CD4-positive, alpha-beta T cell (primary cell): ENCODE data around the gene NSUN3. TPM values are rescaled to one million over a fixed set of nuclear protein-coding genes. Genes with fewer than 3 reads are reported as not detected.

Experiments used
- ATAC-seq: fragments of 200-7000 bp; cut with Tn5 transposase; one replicate; pipeline ENCODE4 v1.10.0; 2022; ENCODE audit warnings: mild to moderate bottlenecking; ENCODE audit not compliant: poor library complexity
- CTCF ChIA-PET: fragments of 350-600 bp; sonication (Branson Sonifier 250); formaldehyde crosslinking; loops from one replicate; lab custom pipeline; 2021; ENCODE audit warnings: antibody characterized with exemption, inconsistent platforms; lab: Charles Lee
- POLR2A ChIA-PET: fragments of 350-600 bp; sonication (Branson Sonifier 250); formaldehyde crosslinking; loops from one replicate; lab custom pipeline; 2021; ENCODE audit warnings: antibody characterized with exemption, inconsistent platforms; lab: Charles Lee
- DNase-seq, 14 experiments: peaks; one replicate each; pipeline ENCODE4 v3.0.0-alpha.2; 2013 to 2020; ENCODE audit warnings: mixed read lengths in 2 of 14
- H3K27ac ChIP-seq, 2 donors: one replicate each; pipeline versions ENCODE4 v1.5.1 to v1.7.0; 2013; ENCODE audit warnings: low read length in 2 of 2, low read depth in 1 of 2, mild to moderate bottlenecking in 1 of 2
- H3K27me3 ChIP-seq, 2 experiments: 1 replicate in 1 of 2; 2 replicates in 1 of 2; pipeline versions ENCODE4 v1.6.1 to v1.7.0; 2013; ENCODE audit warnings: low read length in 2 of 2, control low read depth in 1 of 2, mild to moderate bottlenecking in 1 of 2, moderate library complexity in 1 of 2; ENCODE audit not compliant: insufficient read depth in 2 of 2, control insufficient read depth in 1 of 2
- H3K36me3 ChIP-seq: one replicate; pipeline ENCODE4 v1.6.1; 2013; ENCODE audit warnings: low read length, control low read depth; ENCODE audit not compliant: insufficient read depth
- H3K4me1 ChIP-seq: one replicate; pipeline ENCODE4 v1.6.1; 2013; ENCODE audit warnings: low read length, control low read depth; ENCODE audit not compliant: insufficient read depth
- H3K4me3 ChIP-seq: one replicate; pipeline ENCODE4 v1.5.1; 2013; ENCODE audit warnings: mild to moderate bottlenecking, low read length, moderate library complexity
- H3K9me3 ChIP-seq, 2 experiments: 1 replicate in 1 of 2; 2 replicates in 1 of 2; pipeline versions ENCODE4 v1.6.1 to v1.7.0; 2013; ENCODE audit warnings: low read length in 2 of 2, mild to moderate bottlenecking in 2 of 2, control low read depth in 1 of 2, moderate library complexity in 1 of 2; ENCODE audit not compliant: control insufficient read depth in 1 of 2, insufficient read depth in 1 of 2
- H3K27ac Mint-ChIP-seq: one replicate; pipeline ENCODE4 v1.8.0; 2020; ENCODE audit warnings: mixed read lengths
- H3K27me3 Mint-ChIP-seq: one replicate; pipeline ENCODE4 v1.8.0; 2021; ENCODE audit warnings: mixed read lengths
- H3K36me3 Mint-ChIP-seq: one replicate; pipeline ENCODE4 v1.8.0; 2021; ENCODE audit warnings: low read depth, mixed read lengths
- H3K4me1 Mint-ChIP-seq: one replicate; pipeline ENCODE4 v1.8.0; 2021; ENCODE audit warnings: low read depth, mixed read lengths
- H3K4me3 Mint-ChIP-seq: one replicate; pipeline ENCODE4 v1.8.0; 2020; ENCODE audit warnings: mild to moderate bottlenecking, mixed read lengths
- H3K9me3 Mint-ChIP-seq: one replicate; pipeline ENCODE4 v1.8.0; 2020; ENCODE audit warnings: mixed read lengths
- CTCF ChIP-seq: fragments of 200-600 bp; IDR thresholded peaks from one replicate; pipeline ENCODE4 v1.8.0; 2022; ENCODE audit warnings: antibody characterized with exemption, mild to moderate bottlenecking
- intact Hi-C, 2 experiments: fragments of 100-400 bp; cut with DNase I in 1 of 2; cut with micrococcal nuclease in 1 of 2; formaldehyde crosslinking; loops; one replicate each; pipeline versions ENCODE4 v1.15.1 to v1.9.0; 2023 to 2025; cut with DNase I, micrococcal nuclease
- total RNA-seq, 174 experiments: library from RNA in 2 of 174; stranded (reverse) in 2 of 174; gene quantifications; one replicate each; pipeline ENCODE4 v1.2.3 and lab custom pipeline; 2021 to 2026

NSUN3 gene
- total RNA-seq, 2 experiments from 2014 or later: 12.4 to 13.4 TPM

- TF ChIP-seq CTCF: no peak
- H3K4me1 ChIP-seq: no peaks in the 10 kb centered on the region
- no peaks in the 10 kb centered on the region for H3K27me3 ChIP-seq
- H3K27ac ChIP-seq: no peak overlapping the region
- H3K9me3 Mint-ChIP-seq: no peaks in the 10 kb centered on the region
- H3K4me1 Mint-ChIP-seq: peaks cover 10% of the 10 kb centered on the region
- no peaks in the 10 kb centered on the region for H3K9me3 ChIP-seq
- CTCF ChIA-PET: no interaction called here
- no peak overlapping the region for H3K27ac Mint-ChIP-seq
- peaks cover 46% of the 10 kb centered on the region for H3K36me3 Mint-ChIP-seq
- H3K36me3 ChIP-seq: peaks cover 18% of the 10 kb centered on the region
- no peak overlapping the region for H3K4me3 Mint-ChIP-seq
- ATAC-seq: no peak
- H3K27me3 Mint-ChIP-seq: no peaks in the 10 kb centered on the region
- POLR2A ChIA-PET: interaction anchor here (0.6 kb wide), 1 partner anchor 12 kb away, joined by 5 read pairs; no protein-coding TSS in a partner anchor
- DNase-seq: no peak
- intact Hi-C loops: no loop called here
- no peak overlapping the region for H3K4me3 ChIP-seq
These were observed 51.8 kb downstream of the NSUN3 start for GRCh38 chr3:94114666-94115065.

DNA sequence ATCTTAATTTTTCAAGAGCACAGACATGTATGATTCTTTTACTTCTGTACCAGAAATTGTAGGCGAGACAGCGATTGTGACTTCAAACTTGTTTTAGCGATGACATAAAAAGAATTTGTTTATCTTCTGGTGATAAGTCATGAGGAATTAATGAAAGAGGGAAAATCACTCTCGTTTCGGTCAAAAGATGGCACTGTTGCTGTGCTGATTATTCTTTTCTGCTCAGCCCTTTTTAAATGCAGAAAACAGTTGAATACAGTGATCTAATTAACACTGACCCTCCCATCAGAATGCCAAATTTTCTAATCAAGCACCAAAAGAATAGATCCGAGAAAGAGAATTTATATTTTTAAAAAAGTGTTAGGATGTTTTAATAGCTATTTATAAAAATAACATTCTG, 52.6 kb downstream of the NSUN3 start:
- peaks cover 18% of the 10 kb centered on the region for H3K36me3 ChIP-seq
- Mint-ChIP-seq H3K4me1 (peaks cover 10% of the 10 kb centered on the region), H3K36me3 (peaks cover 38% of the 10 kb centered on the region), H3K9me3 (no peaks in the 10 kb centered on the region), H3K27ac (no peak overlapping the region), H3K4me3 (no peak overlapping the region), H3K27me3 (no peaks in the 10 kb centered on the region)
- H3K27me3 ChIP-seq: no peaks in the 10 kb centered on the region
- DNase-seq: no peak
- H3K27ac ChIP-seq: no peak overlapping the region
- H3K9me3 ChIP-seq: no peaks in the 10 kb centered on the region
- no peak overlapping the region for H3K4me3 ChIP-seq
- CTCF ChIA-PET: no interaction called here
- ATAC-seq: no peak
- H3K4me1 ChIP-seq: no peaks in the 10 kb centered on the region
- TF ChIP-seq CTCF: no peak
- POLR2A ChIA-PET: no interaction called here
- intact Hi-C loops: no loop called here

- intact Hi-C loops: no loop called here
- Mint-ChIP-seq H3K4me1 (peaks cover 10% of the 10 kb centered on the region), H3K36me3 (peaks cover 21% of the 10 kb centered on the region), H3K27me3 (no peaks in the 10 kb centered on the region), H3K9me3 (no peaks in the 10 kb centered on the region), H3K4me3 (no peak overlapping the region), H3K27ac (no peak overlapping the region)
- ATAC-seq (no peak), DNase-seq (no peak)
- ChIA-PET CTCF (no interaction called here), POLR2A (no interaction called here)
- Histone ChIP-seq H3K27me3 (no peaks in the 10 kb centered on the region), H3K9me3 (no peaks in the 10 kb centered on the region), H3K36me3 (peaks cover 3% of the 10 kb centered on the region), H3K4me1 (no peaks in the 10 kb centered on the region), H3K4me3 (no peak overlapping the region), H3K27ac (no peak overlapping the region)
- no peak for TF ChIP-seq CTCF
These were observed 54.9 kb downstream of the NSUN3 start for GRCh38 chr3:94117729-94118128.
